ENCODE data around the gene TMEM164.

TMEM164 gene

GRCh38 chrX:110224926-110225617 is 222.2 kb downstream of the TMEM164 start:
- Mint-ChIP-seq H3K36me3 (ENCODE audit: low read depth) (peaks cover 16% of the 10 kb centered on the region), H3K9me3 (no peaks in the 10 kb centered on the region), H3K27ac (no peak overlapping the region), H3K4me1 (peaks cover 15% of the 10 kb centered on the region), H3K27me3 (ENCODE audit: low read depth, poor library complexity) (peaks cover 4% of the 10 kb centered on the region), H3K4me3 (no peak overlapping the region)
- no peak for TF ChIP-seq CTCF (IDR thresholded peaks at IDR 0.05)
- DNase-seq: no peak

- no peak for TF ChIP-seq CTCF (IDR thresholded peaks at IDR 0.05)
- Mint-ChIP-seq H3K36me3 (ENCODE audit: low read depth) (peaks cover 34% of the 10 kb centered on the region), H3K9me3 (peaks cover 18% of the 10 kb centered on the region), H3K27me3 (ENCODE audit: low read depth, poor library complexity) (peaks cover 7% of the 10 kb centered on the region), H3K27ac (no peak overlapping the region), H3K4me3 (no peak overlapping the region), H3K4me1 (peaks cover 15% of the 10 kb centered on the region)
- DNase-seq: no peak
Observed at GRCh38 chrX:110226931-110227330, 224.0 kb downstream of the TMEM164 start.

Data from nephron progenitor cell (in vitro differentiated cells).